ENCODE results near the gene BOLA1. TPM values are rescaled to one million over a fixed set of nuclear protein-coding genes. Genes with fewer than 3 reads are reported as not detected.

The BOLA1 gene
- polyA plus RNA-seq, 1 of the 3 experiments (the other 2 are of a cell fraction), result 24.6 TPM

Other genes with a start within 250 kb of the BOLA1 start
- gene FCGR1A, start 116.9 kb upstream of the BOLA1 start, polyA plus RNA-seq (2012; rRNA removed), result not detected in 2 replicates
- gene SV2A, start 18.3 kb downstream of the BOLA1 start, polyA plus RNA-seq (2012; rRNA removed), result 22.7 and 27.6 TPM in 2 replicates
- gene SF3B4, start 28.2 kb downstream of the BOLA1 start, polyA plus RNA-seq (2012; rRNA removed), result 42.4 and 54.3 TPM in 2 replicates
- 9.4 and 12.4 TPM in 2 replicates for gene MTMR11, start 37.3 kb downstream of the BOLA1 start, polyA plus RNA-seq (2012; rRNA removed)
- 4.2 and 5.8 TPM in 2 replicates for gene OTUD7B, start 111.2 kb downstream of the BOLA1 start, polyA plus RNA-seq (2012; rRNA removed)
- gene VPS45, start 168.2 kb downstream of the BOLA1 start, polyA plus RNA-seq (2012; rRNA removed), result 31.5 and 48.7 TPM in 2 replicates